Endothelial cell of umbilical vein (primary cell): ENCODE data around the gene MYADM.

Experiments
- EZH2 ChIP-seq: IDR thresholded peaks from 2 replicates; pipeline ENCODE4 v1.6.1; 2012; ENCODE audit warnings: borderline replicate concordance, low read depth, mild to moderate bottlenecking, moderate library complexity, low read length, inconsistent platforms; ENCODE audit not compliant: severe bottlenecking
- FOS ChIP-seq: IDR thresholded peaks from 2 replicates; pipeline ENCODE4 v1.6.1; 2011; ENCODE audit warnings: mild to moderate bottlenecking, low read length, moderate library complexity, borderline replicate concordance; ENCODE audit not compliant: insufficient read depth
- GATA2 ChIP-seq: IDR thresholded peaks from 2 replicates; pipeline ENCODE4 v1.7.0; 2011; ENCODE audit warnings: low read depth, mild to moderate bottlenecking, moderate library complexity, mixed read lengths, low read length; ENCODE audit not compliant: insufficient read length, insufficient read depth
- JUN ChIP-seq: IDR thresholded peaks from 2 replicates; pipeline ENCODE4 v1.6.1; 2011; ENCODE audit warnings: borderline replicate concordance, low read depth; ENCODE audit not compliant: insufficient read length, insufficient read depth
- MYC ChIP-seq: IDR thresholded peaks from one replicate; pipeline ENCODE4 v1.6.1; 2011; ENCODE audit warnings: mild to moderate bottlenecking, low read depth, low read length
- POLR2A ChIP-seq: IDR thresholded peaks from 2 replicates; pipeline ENCODE4 v1.6.1; 2012; ENCODE audit warnings: low read depth, mild to moderate bottlenecking, control low read depth, low read length
- POLR2AphosphoS5 ChIP-seq: IDR thresholded peaks from 2 replicates; pipeline ENCODE4 v1.6.1; 2012; ENCODE audit warnings: low read depth, mild to moderate bottlenecking, control low read depth, low read length, moderate library complexity; ENCODE audit not compliant: insufficient read depth
- TF ChIP-seq, protein P1 (sequence below), 2 donors: IDR thresholded peaks; 1 replicate in 1 of 2; 2 replicates in 1 of 2; pipeline ENCODE4 v1.5.1; 2011; ENCODE audit warnings: low read length in 2 of 2, mild to moderate bottlenecking in 2 of 2, moderate library complexity in 2 of 2, control low read depth in 1 of 2, inconsistent platforms in 1 of 2, low read depth in 1 of 2; ENCODE audit not compliant: insufficient read depth in 1 of 2; ENCODE audit errors: extremely low read depth in 1 of 2
- TF ChIP-seq, protein P2 (sequence below): IDR thresholded peaks from 2 replicates; pipeline ENCODE4 v1.6.1; 2011; ENCODE audit not compliant: insufficient read depth, insufficient read length

DNA sequence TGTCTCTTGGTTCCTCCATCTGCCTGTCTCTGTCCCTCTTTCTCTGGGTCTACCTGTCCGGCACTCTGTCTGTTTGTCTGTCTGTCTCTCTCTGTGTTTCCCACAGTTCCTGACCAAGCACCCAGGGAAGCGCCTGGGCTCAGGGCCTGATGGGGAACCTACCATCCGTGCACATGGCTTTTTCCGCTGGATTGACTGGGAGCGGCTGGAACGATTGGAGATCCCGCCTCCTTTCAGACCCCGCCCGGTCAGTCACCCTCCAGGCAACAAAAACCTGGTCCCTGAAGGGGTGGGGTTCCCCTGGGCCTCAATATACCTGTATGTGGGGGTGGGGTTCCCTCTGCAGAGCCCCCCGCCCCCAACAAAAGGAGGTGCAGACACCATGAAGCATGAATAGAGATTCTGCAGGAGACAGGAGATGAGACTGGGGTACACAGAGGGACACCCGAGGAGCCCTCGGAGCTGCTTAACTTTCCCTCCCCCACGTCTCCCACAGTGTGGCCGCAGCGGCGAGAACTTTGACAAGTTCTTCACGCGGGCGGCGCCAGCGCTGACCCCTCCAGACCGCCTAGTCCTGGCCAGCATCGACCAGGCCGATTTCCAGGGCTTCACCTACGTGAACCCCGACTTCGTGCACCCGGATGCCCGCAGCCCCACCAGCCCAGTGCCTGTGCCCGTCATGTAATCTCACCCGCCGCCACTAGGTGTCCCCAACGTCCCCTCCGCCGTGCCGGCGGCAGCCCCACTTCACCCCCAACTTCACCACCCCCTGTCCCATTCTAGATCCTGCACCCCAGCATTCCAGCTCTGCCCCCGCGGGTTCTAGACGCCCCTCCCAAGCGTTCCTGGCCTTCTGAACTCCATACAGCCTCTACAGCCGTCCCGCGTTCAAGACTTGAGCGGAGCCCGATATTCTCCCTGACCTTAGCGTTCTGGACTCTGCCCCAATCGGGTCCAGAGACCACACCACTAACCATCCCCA, 38.8 kb downstream of the MYADM start:
- TF ChIP-seq, protein P1, sequence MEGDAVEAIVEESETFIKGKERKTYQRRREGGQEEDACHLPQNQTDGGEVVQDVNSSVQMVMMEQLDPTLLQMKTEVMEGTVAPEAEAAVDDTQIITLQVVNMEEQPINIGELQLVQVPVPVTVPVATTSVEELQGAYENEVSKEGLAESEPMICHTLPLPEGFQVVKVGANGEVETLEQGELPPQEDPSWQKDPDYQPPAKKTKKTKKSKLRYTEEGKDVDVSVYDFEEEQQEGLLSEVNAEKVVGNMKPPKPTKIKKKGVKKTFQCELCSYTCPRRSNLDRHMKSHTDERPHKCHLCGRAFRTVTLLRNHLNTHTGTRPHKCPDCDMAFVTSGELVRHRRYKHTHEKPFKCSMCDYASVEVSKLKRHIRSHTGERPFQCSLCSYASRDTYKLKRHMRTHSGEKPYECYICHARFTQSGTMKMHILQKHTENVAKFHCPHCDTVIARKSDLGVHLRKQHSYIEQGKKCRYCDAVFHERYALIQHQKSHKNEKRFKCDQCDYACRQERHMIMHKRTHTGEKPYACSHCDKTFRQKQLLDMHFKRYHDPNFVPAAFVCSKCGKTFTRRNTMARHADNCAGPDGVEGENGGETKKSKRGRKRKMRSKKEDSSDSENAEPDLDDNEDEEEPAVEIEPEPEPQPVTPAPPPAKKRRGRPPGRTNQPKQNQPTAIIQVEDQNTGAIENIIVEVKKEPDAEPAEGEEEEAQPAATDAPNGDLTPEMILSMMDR (IDR thresholded peaks at IDR 0.05; ENCODE audit: extremely low read depth in 1 of 2, insufficient read depth in 1 of 2, low read depth in 1 of 2, low read length in 2 of 2): peak; percentile 77 to 93
- TF ChIP-seq MYC (no peak), POLR2A (no peak), POLR2AphosphoS5 (no peak), EZH2 (no peak), FOS (no peak), GATA2 (no peak), JUN (no peak)
- TF ChIP-seq, protein P2, sequence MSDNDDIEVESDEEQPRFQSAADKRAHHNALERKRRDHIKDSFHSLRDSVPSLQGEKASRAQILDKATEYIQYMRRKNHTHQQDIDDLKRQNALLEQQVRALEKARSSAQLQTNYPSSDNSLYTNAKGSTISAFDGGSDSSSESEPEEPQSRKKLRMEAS: no peak
